ENCODE measurements around the gene OR51V1. TPM values are rescaled to one million over a fixed set of nuclear protein-coding genes. Genes with fewer than 3 reads are reported as not detected.

OR51V1 gene
- total and polyA plus RNA-seq, 10 of the 15 experiments (the other 5 are each of a cell fraction or from before 2014, with no cell fraction given) = not detected

GRCh38 chr11:5196731-5197130 is 3.8 kb downstream of the OR51V1 start:
- in situ Hi-C loops (cut with MboI) = no loop called here

GRCh38 chr11:5196067-5196466 is 4.4 kb downstream of the OR51V1 start:
- Histone ChIP-seq H3K79me2 (ENCODE audit: control insufficient read depth, insufficient read depth, low read length) (no peaks in the 10 kb centered on the region), H3K36me3 (ENCODE audit: control insufficient read depth in 2 of 2, insufficient read depth in 2 of 2, low read length in 1 of 2) (no peaks in the 10 kb centered on the region), H3K4me3 (no peak overlapping the region), H4K20me1 (ENCODE audit: control insufficient read depth, insufficient read depth) (no peaks in the 10 kb centered on the region), H3K9me3 (replicated peaks; ENCODE audit: control insufficient read depth, insufficient read depth, low read length) (no peaks in the 10 kb centered on the region), H3K4me2 (ENCODE audit: control insufficient read depth, insufficient read depth) (no peak overlapping the region), H2AFZ (ENCODE audit: control insufficient read depth, low read depth, low read length) (no peak overlapping the region), H3K4me1 (ENCODE audit: control insufficient read depth, insufficient read depth, low read length) (no peaks in the 10 kb centered on the region), H3K27ac (ENCODE audit: control insufficient read depth, insufficient read depth) (no peak overlapping the region), H3K9ac (ENCODE audit: control insufficient read depth, insufficient read depth, low read length) (no peak overlapping the region), H3K27me3 (replicated peaks in 1 of 2; ENCODE audit: control insufficient read depth in 2 of 2, insufficient read depth in 2 of 2, low read length in 1 of 2) (no peaks in the 10 kb centered on the region)
- ChIA-PET CTCF (no interaction called here), RAD21 (ENCODE audit: unreplicated experiment) (no interaction called here), POLR2A (no interaction called here), SMC1A (ENCODE audit: uncharacterized antibody, unreplicated experiment) (interaction anchor here (3.7 kb wide), 1 partner anchor 13 kb away, joined by 12 read pairs; no protein-coding TSS in a partner anchor)
- no peak for ATAC-seq
- in situ Hi-C loops (cut with MboI) = no loop called here
- no peak for DNase-seq (ENCODE audit: low read depth, low spot score)
- no peak for TF ChIP-seq CEBPB (IDR thresholded peaks at IDR 0.05; ENCODE audit: borderline replicate concordance in 1 of 2, low read depth in 2 of 2, low read length in 2 of 2)
- no peak for TF ChIP-seq ZSCAN29 (IDR thresholded peaks at IDR 0.05)
- TF ChIP-seq NFYA (IDR thresholded peaks at IDR 0.05; ENCODE audit: borderline replicate concordance, low read depth, low read length) = no peak
- no peak for TF ChIP-seq HDAC2 (IDR thresholded peaks at IDR 0.05)
- no peak for TF ChIP-seq SREBF2 (IDR thresholded peaks at IDR 0.05; ENCODE audit: low read length)
- TF ChIP-seq ESRRA (IDR thresholded peaks at IDR 0.05; ENCODE audit: low read length) = no peak
- FAIRE-seq = no peak
- intact Hi-C loops (cut with micrococcal nuclease; ENCODE audit: unreplicated experiment) = no loop called here
- BruUV-seq (replicated peaks) = no TSS peak
- 8% methylated on average over 5 of the region's 5 CpGs for WGBS (ENCODE audit: insufficient coverage, insufficient replicate concordance, low lambda C conversion rate, missing lambda C conversion rate)

More at GRCh38 chr11:5196731-5197130, 3.8 kb downstream of the OR51V1 start:
- H3K9me3 ChIP-seq (replicated peaks; ENCODE audit: control insufficient read depth, insufficient read depth, low read length) = no peaks in the 10 kb centered on the region
- no peak for FAIRE-seq
- H3K9ac ChIP-seq (ENCODE audit: control insufficient read depth, insufficient read depth, low read length) = no peak overlapping the region
- H3K4me1 ChIP-seq (ENCODE audit: control insufficient read depth, insufficient read depth, low read length) = no peaks in the 10 kb centered on the region
- SMC1A ChIA-PET (ENCODE audit: uncharacterized antibody, unreplicated experiment) = interaction anchor here (3.7 kb wide), 1 partner anchor 12 kb away, joined by 12 read pairs; no protein-coding TSS in a partner anchor
- H3K4me2 ChIP-seq (ENCODE audit: control insufficient read depth, insufficient read depth) = no peak overlapping the region
- POLR2A ChIA-PET = no interaction called here
- WGBS (ENCODE audit: insufficient coverage, insufficient replicate concordance, low lambda C conversion rate, missing lambda C conversion rate) = 72% methylated on average over 3 of the region's 3 CpGs
- TF ChIP-seq CREM (IDR thresholded peaks at IDR 0.05; ENCODE audit: low read depth) = no peak
- no peak for TF ChIP-seq RAD51 (IDR thresholded peaks at IDR 0.05)
- CTCF ChIA-PET = no interaction called here
- intact Hi-C loops (cut with micrococcal nuclease; ENCODE audit: unreplicated experiment) = no loop called here
- no peaks in the 10 kb centered on the region for H3K79me2 ChIP-seq (ENCODE audit: control insufficient read depth, insufficient read depth, low read length)
- no peaks in the 10 kb centered on the region for H4K20me1 ChIP-seq (ENCODE audit: control insufficient read depth, insufficient read depth)
- ATAC-seq = no peak
- H3K4me3 ChIP-seq = no peak overlapping the region
- no peaks in the 10 kb centered on the region for H3K27me3 ChIP-seq (replicated peaks in 1 of 2; ENCODE audit: control insufficient read depth in 2 of 2, insufficient read depth in 2 of 2, low read length in 1 of 2)
- DNase-seq (ENCODE audit: low read depth, low spot score) = no peak
- RAD21 ChIA-PET (ENCODE audit: unreplicated experiment) = interaction anchor here (0.7 kb wide), 1 partner anchor 352 kb away, joined by 3 read pairs; no protein-coding TSS in a partner anchor
- no TSS peak for BruUV-seq (replicated peaks)
- H3K27ac ChIP-seq (ENCODE audit: control insufficient read depth, insufficient read depth) = no peak overlapping the region
- no peak overlapping the region for H2AFZ ChIP-seq (ENCODE audit: control insufficient read depth, low read depth, low read length)
- H3K36me3 ChIP-seq (ENCODE audit: control insufficient read depth in 2 of 2, insufficient read depth in 2 of 2, low read length in 1 of 2) = no peaks in the 10 kb centered on the region
